HepG2 (cell line): ENCODE results near the gene ALG8. TPM values are rescaled to one million over a fixed set of nuclear protein-coding genes. Genes with fewer than 3 reads are reported as not detected.
A peak's percentile ranks its signal among the peaks of the same experiment; 100 is the strongest.

Experiments used
- DRAP1 ChIP-seq: IDR thresholded peaks from 2 replicates; pipeline ENCODE4 v1.6.1; 2016; ENCODE audit warnings: missing genetic modification reagents, missing compliant biosample characterization
- HES4 ChIP-seq: sonication (generic); formaldehyde crosslinking; IDR thresholded peaks from 2 replicates; pipeline ENCODE4 v1.9.0; 2021; ENCODE audit warnings: mild to moderate bottlenecking, missing genetic modification reagents, borderline replicate concordance
- HNF4A ChIP-seq: sonication (generic); formaldehyde crosslinking; IDR thresholded peaks from 2 replicates; pipeline ENCODE4 v1.4.0; 2020; ENCODE audit warnings: missing genetic modification reagents
- NR2F1 ChIP-seq, 2 experiments: fragments of 450-650 bp in 1 of 2; formaldehyde crosslinking in 1 of 2; IDR thresholded peaks; 2 replicates each; pipeline versions ENCODE4 v1.5.0 to v1.6.1; 2016 to 2020; ENCODE audit warnings: mild to moderate bottlenecking in 1 of 2, missing compliant biosample characterization in 1 of 2, missing genetic modification reagents in 1 of 2, moderate library complexity in 1 of 2
- RXRA ChIP-seq: sonication (generic); formaldehyde crosslinking; IDR thresholded peaks from 2 replicates; pipeline ENCODE4 v1.5.1; 2020; ENCODE audit warnings: missing genetic modification reagents
- SMC3 ChIP-seq: IDR thresholded peaks from 2 replicates; pipeline ENCODE4 v1.6.1; 2011; ENCODE audit warnings: low read length, improper control_type of control experiment
- ZBTB37 ChIP-seq: sonication (generic); formaldehyde crosslinking; IDR thresholded peaks from 2 replicates; pipeline ENCODE4 v1.4.0; 2020; ENCODE audit warnings: mild to moderate bottlenecking, missing genetic modification reagents
- ZBTB38 ChIP-seq: sonication (generic); formaldehyde crosslinking; IDR thresholded peaks from 2 replicates; pipeline ENCODE4 v1.5.1; 2020; ENCODE audit warnings: mild to moderate bottlenecking, missing genetic modification reagents
- ZFP91 ChIP-seq: sonication (generic); formaldehyde crosslinking; IDR thresholded peaks from 2 replicates; pipeline ENCODE4 v1.9.0; 2022; ENCODE audit warnings: missing genetic modification reagents, mild to moderate bottlenecking, borderline replicate concordance
- polyA plus RNA-seq, 8 experiments: library from polyadenylated mRNA; depleted of rRNA in 3 of 8; stranded (reverse) in 7 of 8; unstranded in 1 of 8; fragments of >200 nt; fragmentation: Illumina TruSeq in 4 of 8; extraction: Trizol in 4 of 8; gene quantifications; 2 replicates each; pipeline versions ENCODE4 v1.2.1 to v1.2.3, GENCODE V29; 2011 to 2016; ENCODE audit warnings: low read depth in 4 of 8, missing spikeins in 1 of 8, mixed read lengths in 1 of 8; ENCODE audit not compliant: insufficient read depth in 1 of 8
- total RNA-seq, 5 experiments: library from RNA; depleted of rRNA; stranded (reverse); fragments of >200 nt; fragmentation: Illumina TruSeq; extraction: Trizol; gene quantifications; 2 replicates each; pipeline ENCODE4 v1.2.3, GENCODE V29; 2016; ENCODE audit warnings: low read depth in 1 of 5

Gene ALG8
- total and polyA plus RNA-seq, 2 of the 13 experiments (the other 11 are each of a cell fraction or from before 2014, with no cell fraction given) = 75.8 to 88.0 TPM

GRCh38 chr11:78168539-78169477 is 29.4 kb upstream of the ALG8 start (continued):
- TF ChIP-seq NR2F1 (CRISPR knock-in tag; IDR thresholded peaks at IDR 0.05) (0 out of 4 replicates have a peak, but pooled peaks of 1 of the 2 experiments have one; percentile 9), HNF4A (peak; percentile 14; the same call in 1 of the 2 replicates), ZBTB37 (CRISPR knock-in tag) (0 out of 2 replicates have a peak, but pooled peaks have one; percentile 29), ZFP91 (CRISPR knock-in tag) (peak; percentile 37; the same call in 1 of the 2 replicates), RXRA (CRISPR knock-in tag) (0 out of 2 replicates have a peak, but pooled peaks have one; percentile 27), HES4 (CRISPR knock-in tag) (no peak), SMC3 (no peak), ZBTB38 (CRISPR knock-in tag) (peak; percentile 66; the same call in 1 of the 2 replicates), DRAP1 (CRISPR knock-in tag) (no peak)
